Fibroblast of mammary gland (primary cell): ENCODE measurements around the gene MAP3K19.

Experiments used
- DNase-seq: peaks from one replicate; pipeline ENCODE4 v3.0.0-alpha.2; 2010; ENCODE audit warnings: low read depth
- H3K4me3 ChIP-seq: 2 replicates; pipeline ENCODE4 v1.5.1; 2011; ENCODE audit warnings: low read depth, mild to moderate bottlenecking, low read length, moderate library complexity; ENCODE audit not compliant: control insufficient read depth
- TF ChIP-seq, protein P1 (sequence below): conservative IDR thresholded peaks from 2 replicates; pipeline ENCODE4 v1.5.1; 2011; ENCODE audit warnings: low read depth, low read length, inconsistent platforms; ENCODE audit not compliant: control insufficient read depth, insufficient read depth

The MAP3K19 gene

GRCh38 chr2:134917360-134917865 is 129.8 kb downstream of the MAP3K19 start:
- DNase-seq: peak; percentile 5
- TF ChIP-seq, protein P1, sequence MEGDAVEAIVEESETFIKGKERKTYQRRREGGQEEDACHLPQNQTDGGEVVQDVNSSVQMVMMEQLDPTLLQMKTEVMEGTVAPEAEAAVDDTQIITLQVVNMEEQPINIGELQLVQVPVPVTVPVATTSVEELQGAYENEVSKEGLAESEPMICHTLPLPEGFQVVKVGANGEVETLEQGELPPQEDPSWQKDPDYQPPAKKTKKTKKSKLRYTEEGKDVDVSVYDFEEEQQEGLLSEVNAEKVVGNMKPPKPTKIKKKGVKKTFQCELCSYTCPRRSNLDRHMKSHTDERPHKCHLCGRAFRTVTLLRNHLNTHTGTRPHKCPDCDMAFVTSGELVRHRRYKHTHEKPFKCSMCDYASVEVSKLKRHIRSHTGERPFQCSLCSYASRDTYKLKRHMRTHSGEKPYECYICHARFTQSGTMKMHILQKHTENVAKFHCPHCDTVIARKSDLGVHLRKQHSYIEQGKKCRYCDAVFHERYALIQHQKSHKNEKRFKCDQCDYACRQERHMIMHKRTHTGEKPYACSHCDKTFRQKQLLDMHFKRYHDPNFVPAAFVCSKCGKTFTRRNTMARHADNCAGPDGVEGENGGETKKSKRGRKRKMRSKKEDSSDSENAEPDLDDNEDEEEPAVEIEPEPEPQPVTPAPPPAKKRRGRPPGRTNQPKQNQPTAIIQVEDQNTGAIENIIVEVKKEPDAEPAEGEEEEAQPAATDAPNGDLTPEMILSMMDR: no peak
- H3K4me3 ChIP-seq: peak overlapping the region; percentile 76
